ENCODE results near the gene CELF2.
"Not testable (repeated sequence)": the region's sequence is repeated elsewhere in the genome, so short reads cannot be mapped to it uniquely, and the experiment has no call there.

Gene CELF2

DNA sequence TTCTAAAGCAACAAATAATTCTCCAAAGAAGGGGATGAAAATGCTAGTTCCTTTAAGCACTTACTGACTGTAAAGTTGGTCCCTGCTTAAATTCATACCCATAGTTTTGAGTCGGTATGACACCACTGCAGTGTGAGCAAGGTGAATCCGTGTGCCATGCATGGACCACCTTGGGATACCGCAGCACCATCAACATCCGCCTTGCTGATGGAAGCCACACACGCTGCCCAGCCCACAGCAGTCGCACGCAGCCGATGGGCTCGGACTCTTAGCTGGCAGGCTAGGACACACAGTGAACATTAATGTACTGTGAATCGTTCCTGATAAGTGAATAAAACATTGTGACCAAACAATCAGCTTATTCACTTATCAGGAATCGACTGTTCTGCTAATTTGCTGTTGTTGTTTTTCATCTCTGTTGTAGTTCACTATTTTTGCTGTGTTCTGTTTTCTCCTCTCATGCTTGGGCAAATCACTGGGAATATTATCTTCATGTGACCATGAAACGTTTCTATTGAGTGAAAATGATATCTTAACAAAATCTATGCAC lies 318.3 kb downstream of the CELF2 start:
- no peak for DNase-seq

DNA sequence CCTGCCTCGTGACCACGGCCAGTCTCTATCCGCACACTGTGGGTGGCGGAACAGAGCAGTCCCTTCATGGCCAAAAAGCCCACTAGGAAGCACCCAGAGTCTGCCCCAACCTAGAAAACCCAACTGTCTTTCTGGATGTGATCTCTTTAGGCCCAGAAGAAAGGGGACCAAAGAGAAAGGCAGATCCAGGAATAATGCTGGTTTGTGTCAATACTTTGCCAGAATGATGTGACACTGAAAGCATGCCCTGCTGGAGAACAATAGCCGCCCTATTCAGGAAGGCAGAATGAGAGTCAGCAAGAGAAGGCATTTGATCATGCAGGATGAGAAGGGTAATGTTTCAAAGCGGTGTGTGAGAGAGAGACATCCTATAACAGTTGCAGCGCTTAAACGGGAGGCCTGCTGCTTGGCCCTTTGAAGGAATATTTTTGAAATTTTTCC lies 319.1 kb downstream of the CELF2 start:
- DNase-seq: no peak

DNA sequence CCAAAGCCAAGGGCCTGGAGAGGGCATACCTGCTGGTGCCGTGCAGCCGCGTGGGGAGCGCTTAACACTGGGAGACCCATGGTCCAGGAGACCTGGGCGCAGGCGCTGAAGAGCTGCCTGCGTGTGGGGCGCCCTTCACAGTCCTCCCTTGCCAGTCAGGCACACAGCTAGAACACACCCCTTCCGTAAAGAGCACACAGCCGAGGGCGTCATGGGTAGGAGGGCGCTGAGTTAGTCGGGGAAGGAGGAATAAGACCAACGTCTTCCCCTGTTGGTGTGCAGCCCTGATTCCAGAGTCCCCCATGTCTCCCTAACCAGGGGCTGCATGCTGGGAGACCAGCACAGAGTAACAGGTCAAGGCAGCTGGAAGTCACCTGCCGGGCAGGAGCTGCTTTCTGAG lies 319.8 kb downstream of the CELF2 start:
- peak; percentile 21 for DNase-seq

DNA sequence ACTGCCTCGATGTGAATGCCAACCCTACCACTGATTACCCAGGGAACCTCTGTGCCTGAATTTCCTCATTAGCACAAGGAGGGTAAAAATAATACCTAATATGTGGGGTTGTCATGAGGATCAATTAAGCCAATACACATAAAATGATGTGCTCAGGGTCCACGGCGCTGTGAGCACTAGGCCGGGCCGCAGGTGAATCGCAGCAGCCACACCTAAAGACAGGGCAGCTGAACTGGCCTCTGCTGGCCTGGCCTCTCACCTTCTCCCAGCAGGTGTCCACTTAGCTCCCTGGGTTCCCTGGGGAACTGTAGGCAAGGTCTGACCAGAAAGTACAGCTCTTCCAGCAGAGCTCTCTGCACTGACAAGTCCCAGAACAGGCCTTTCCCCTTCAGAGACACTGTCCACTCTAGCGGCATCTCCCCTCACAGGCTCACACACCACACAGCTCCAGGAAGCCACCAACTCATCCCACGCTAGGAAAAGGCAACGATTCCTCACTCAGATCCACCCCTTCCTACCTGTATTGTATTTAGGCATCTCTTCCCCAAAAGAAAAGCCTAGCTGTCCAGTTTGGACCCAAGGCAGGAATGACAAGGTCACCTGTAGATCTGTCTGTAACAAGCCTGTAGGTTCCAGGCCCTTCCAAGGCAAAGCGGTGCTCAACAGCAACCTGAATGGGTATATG lies 320.6 kb downstream of the CELF2 start:
- no peak for DNase-seq

DNA sequence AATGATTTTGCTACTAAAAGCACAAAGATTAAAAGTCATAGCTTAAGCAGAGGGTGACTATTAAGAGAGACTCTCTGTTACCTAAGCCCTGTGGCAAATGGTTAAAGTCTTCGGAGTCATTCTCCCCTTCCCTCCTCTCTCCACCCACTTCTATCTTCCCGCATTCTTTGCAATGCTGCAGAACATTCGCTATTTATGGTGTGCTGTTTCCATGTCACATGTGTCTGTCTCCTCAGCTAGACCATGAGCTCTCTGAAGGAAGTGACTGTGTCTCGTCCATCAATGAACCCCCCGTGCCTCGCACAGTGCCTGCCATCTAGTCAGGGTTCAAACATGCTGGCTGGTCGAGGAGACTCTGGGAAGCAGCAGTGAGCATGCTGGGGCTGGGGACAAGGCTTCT lies 321.3 kb downstream of the CELF2 start:
- DNase-seq: no peak

DNA sequence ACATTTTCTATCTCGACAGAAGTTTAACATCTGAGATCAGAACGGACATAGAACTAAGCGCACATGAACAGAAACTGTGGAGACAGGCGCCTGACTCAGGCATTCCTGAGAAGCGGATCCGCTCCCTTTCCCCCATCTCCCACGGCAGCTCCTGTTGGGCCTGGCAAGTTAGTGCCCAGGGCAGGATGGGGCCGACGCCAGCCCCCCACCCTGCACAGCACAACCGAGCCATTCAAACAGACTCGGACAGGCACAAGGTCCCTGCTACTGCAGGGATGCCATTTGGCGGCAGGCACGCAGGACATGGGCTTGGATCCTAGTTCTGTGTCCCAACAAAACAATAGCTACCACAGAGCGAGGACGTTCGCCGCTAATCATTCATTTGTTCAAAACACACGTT lies 322.0 kb downstream of the CELF2 start:
- no peak for DNase-seq

DNA sequence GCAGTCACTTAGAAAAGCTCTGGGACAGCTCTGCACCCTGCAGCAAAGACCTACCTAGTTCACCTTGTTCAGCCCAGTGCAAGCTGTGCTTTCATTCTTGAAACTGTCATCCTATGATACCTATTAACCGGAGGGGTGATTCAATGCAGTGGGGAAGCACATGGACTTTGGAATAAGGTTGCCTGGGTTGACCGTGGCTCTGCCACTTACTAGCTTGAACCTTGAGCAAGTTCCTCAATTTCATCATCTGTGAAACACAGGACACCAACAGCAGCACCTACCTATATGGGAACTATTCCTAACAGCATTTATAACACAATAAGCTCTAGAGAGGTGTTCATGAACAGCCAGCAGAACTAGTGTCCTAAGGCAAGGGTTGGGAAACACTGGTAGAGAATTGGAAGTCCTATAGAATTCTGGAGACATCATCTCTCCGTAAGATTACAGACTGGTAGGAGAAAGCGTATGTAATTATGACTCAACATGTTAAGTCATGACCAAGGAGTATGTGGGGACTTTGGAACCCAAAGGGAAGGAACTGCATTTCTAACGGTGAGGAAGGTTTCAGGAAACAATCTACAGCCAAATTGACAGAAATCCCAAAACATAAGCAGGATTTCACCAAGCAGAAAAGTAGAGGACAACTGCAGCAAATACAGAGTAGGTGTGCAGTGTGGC lies 323.8 kb downstream of the CELF2 start:
- DNase-seq: no peak

DNA sequence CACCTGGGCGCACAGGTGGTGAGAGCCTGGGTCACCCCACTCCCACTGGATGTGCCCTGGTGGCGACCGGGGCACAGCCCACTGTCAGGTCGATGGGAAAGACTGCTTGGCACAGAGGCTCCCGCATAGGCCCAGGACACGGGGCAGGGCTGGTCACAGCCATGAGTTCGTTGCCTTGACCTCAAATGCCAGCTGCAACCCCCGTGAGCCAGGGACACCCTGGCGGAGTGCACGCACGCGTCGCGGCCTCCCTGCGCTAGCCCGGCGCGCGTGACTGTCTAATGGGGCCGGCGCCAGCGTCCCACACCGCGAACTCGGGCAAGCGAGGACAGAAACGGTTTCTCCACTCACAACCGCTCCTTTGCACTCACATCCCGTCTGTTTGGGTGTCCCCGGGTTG lies 326.4 kb downstream of the CELF2 start:
- DNase-seq: no peak

DNA sequence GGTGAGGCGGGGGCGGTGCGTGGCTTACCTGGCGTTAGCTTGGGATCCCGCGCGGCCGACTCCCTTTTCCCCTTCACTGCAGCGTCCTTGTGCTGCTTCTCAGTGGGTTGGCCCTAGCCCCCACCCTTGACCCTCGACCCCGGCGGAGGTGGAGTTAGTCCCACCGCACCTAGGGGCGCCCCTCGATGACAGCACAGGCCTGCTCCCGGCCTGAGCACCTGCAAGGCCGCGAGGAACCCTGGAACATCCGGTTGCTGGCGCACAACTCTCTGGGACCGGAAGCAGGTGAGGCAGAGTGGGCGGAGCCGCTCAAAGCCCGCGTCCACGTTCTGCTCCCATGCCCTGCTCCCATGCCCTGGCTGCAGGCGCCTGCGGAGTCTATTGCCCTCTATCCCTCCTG lies 326.9 kb downstream of the CELF2 start:
- DNase-seq: no peak

DNA sequence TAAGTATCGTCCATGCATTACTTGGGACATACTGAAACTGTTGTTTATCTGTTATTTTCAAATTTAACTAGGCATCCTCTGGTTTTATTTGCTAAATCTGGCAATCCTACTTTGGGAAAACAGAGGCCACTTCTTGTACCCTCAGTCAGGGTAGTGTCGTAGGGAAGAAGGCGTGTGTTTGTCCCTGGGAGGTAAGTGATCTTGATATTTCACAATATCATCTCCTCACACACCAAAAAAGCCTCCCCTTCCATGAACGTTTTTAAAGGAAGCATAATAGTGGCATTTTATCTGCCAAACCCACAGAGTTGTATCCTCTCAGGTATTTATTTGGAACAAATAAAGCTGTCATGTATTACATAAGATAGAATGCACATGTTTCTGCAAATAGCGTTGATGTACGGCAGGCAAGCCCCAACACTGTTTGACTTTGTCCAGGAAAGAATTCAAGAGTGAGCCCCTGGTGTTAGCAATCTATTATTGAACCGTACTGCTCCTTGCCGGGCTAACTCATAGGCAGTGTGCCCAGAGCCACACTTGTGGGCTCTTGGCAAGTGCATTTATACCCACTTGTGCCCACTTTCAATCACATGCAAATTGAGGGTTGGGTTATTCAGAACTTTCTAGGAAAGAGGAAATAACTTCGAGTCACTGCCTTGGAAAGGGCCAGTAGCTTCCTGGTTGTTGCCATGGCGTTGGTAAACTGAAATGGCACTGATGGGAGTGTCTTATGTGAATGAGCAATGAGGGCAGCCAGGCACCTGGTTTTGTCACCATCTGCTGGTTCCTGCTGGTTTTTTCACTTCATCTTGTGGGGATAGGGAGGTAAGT lies 327.8 kb downstream of the CELF2 start:
- no peak for DNase-seq

DNA sequence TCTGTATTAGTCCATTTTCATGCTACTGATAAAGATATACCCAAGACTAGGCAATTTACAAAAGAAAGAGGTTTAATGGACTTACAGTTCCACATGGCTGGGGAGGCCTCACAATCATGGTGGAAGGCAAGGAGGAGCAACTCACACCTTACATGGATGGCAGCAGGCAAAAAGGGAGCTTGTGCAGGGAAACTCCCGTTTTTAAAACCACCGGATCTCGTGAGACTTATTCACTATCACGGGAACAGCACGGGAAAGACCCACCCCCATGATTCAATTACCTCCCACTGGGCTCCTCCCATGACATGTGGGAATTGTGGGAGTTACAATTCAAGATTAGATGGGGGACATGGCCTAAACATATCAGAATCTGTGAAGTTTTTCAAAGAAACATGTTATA lies 329.9 kb downstream of the CELF2 start:
- not testable (repeated sequence) for DNase-seq

DNA sequence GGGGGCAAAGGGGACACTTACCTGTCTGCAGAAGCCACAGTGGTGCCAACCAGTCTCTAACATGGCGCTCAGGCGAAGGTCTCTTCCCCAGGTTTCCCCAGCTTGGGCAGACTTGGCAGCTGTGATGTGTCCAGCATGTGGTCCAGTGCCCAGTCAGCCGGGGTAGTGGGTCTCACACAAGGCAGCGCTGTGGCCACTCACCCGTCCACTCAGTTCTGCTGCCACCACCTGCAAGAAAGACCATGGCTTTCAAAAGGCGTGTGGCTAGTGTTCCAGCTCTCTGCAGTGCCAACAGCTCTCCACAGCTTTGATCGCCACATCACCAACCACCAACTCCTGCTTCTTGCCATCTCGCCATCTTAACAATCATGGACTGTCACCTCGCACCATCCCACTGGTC lies 334.1 kb downstream of the CELF2 start:
- no peak for DNase-seq

DNA sequence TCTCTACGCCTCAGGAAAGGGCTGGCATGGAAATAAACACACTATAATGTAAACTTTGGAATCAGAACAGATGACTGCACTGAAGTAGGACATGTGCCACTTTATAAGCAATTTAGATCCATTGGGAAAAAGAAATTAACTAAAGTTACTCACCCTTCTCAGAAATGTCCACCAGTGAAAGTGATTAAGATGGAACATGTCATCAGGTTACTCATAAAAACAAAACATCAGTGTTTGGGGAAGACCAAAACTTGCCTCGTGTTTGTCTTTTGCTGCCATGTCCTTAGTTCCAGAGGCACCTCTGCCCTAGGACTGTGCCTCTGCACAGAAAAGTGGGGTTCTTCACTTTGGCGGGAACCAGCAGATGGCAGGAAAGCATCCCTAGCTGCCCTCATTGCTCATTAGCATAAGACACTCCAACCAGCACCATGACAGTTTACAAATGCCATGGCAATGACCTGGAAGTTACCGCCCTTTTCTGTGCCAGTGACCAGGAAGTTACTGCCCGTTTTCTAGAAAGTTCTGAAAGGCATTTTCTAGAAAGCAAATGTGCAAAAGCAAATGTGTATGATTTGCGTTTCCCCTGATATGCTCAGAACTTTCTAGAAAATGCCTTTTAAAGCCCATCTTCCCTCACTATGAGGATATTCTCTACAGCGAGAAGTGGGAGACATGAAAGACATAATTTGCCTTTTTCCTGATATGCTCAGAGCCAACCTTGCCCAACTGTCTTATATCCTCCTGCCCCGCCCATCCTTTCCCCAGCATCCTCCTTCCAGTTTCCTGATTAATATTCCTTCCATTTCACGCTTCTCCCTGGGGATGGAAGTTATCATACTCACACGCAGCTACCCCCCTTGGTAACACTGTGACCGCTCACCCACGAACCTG lies 335.6 kb downstream of the CELF2 start:
- no peak for DNase-seq

DNA sequence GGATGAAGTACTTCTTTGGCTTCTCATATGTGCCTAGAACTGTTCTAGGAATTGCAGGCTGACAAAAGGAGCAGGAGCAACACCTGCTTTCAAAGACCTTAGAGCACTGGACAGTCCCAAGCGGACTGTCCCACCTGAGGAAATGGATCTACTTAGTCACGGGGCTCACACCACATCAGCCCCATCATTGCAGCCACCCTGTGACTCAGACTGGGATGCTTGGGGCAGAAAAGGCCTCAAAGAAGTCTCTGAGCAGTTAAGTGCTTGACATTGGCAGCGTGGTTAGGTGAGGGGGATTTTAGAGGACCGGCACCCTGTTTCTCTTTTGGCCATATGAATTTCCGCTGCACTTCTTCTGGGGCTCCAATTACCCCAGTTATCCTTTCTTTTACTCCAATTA lies 337.2 kb downstream of the CELF2 start:
- no peak for DNase-seq

DNA sequence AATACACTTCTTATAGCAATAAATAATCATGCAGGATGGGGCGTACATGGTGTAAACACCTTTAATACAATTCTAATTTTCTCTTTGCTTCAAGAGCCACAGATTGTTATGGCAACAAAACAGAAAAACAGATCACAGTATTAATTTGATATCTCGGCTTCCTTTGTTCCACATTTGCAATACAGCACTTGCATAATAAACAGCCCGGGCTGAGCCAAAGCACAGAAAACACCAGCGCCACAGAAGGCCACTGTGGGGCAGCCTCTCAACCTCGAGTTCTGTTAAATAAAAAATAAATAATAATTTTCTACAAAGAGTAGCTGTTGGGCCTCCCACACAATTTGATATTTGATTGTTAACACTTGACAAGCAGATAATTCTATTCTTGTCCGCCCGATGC lies 337.9 kb downstream of the CELF2 start:
- no peak for DNase-seq

DNA sequence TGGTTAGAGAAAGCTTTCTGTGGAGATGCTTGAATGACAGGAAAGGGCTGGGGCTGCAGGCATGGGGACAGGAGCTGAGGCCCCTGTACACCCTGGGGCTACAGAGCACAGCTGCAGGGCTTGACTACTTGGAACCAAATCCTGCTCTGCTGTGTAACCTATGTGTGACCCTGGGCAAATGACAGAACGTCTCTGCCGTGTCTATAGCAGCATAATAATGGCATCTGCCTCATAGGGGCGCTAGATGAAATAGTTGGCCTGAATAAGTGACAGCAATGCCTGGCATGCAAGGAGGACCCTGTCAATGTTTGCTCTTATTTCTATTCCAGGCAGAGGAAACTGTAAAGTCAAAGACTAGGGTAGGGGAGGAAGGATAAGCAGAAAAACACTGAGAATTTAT lies 339.8 kb downstream of the CELF2 start:
- DNase-seq: no peak

DNA sequence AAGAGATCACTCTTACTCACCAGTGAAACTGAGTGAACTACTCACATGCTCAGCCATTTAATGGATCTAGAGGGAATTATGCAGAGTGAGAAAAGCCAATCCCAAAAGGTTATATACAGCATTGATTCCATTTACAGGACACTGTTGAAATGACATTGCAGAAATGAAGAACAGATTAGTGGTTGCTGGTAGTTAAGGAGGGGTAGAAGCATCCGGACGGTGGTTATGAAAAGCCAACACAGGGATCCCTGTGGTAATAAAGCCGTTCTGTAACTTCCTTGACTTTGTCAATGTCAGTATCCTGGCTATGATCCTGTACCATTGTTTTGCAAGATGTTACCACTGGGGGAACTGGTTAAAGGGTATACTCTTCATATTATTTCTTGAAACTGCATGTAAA lies 340.3 kb downstream of the CELF2 start:
- DNase-seq: no peak

DNA sequence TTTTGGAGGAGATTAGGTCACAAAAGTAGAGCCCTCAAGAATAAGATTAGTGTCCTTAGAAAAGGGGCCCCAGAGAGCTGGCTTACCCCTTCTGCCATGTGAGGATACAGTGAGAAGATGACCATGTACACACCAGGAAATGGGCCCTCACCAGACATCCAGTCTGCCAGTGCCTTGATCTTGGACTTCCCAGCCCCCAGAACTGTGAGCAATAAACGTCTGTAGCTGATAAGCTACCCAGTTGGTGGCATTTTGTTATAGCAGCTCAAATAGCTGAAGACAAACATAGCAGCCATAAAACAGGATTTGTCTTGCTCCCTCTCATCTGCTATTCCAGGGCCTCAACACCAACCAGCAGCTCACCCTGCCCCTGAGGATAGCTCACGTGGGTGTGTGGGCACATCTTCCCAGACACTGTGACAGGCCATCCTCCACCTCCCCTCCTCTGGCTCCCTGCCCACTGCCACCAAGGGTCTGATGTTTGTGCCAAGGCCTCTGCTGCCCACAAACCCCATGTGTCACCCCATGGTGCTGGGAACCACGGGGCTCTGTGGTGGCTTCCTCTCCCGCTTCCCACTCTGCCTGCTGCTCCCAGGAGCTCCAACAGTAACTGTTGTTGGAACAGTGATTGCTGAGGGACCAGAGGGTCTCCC lies 341.4 kb downstream of the CELF2 start:
- DNase-seq: no peak

DNA sequence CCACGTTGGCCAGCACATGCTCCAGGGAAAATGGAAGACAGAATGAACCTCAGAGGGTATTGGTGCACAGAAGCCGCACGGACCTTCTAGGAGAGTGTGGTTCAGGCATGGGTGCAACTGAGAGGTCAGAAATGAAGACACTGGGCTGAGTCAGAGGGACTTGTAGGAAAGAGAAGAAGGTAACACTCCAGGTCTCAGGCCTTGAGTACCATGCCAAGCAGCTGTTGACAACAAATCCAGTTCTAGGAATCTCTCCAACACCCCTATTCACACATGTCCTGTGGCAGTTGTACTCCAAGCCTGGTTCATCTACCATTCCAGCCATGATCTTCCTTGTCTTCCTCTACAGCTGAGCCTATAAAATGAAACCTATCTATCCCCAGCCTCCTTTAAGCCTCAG lies 342.2 kb downstream of the CELF2 start:
- no peak for DNase-seq

DNA sequence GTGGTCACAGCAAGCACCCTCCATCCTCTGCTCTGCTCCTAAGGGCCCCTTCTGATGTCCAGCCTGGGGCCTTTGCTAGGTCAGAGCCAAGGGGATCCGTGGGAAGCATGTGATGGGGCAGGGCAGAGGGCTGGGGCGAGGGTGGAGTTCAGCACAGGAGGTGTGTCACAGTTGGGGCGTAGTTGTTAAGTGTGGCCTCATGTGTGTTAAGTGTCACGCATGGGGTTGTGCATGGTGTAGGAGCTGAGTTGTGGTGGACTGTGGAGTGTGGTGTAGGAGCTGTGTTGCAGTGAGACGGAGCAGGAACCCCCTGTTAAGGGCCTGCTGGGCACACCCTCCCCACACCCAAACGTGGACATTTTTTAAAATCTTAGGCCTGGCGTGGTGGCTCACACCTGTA lies 345.8 kb downstream of the CELF2 start:
- no peak for DNase-seq

DNA sequence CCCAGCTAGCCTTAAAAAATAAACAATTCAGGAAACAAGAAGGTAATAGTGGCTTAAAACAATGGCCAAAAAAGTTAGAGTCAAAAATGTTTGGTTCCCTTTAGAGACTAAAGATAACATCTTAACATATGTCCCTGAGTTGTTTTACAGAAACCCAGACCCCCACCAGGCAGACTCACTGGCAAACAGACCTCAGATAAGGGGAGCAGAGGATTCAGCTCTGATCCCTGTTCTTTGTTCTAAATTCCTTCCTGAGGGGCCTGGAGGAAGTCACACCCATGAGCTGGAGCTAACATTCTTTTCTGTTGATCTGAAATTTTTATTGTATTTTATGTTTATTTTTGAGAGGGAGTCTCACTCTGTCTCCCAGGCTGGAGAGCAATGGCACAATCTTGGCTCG lies 346.6 kb downstream of the CELF2 start:
- DNase-seq: no peak

DNA sequence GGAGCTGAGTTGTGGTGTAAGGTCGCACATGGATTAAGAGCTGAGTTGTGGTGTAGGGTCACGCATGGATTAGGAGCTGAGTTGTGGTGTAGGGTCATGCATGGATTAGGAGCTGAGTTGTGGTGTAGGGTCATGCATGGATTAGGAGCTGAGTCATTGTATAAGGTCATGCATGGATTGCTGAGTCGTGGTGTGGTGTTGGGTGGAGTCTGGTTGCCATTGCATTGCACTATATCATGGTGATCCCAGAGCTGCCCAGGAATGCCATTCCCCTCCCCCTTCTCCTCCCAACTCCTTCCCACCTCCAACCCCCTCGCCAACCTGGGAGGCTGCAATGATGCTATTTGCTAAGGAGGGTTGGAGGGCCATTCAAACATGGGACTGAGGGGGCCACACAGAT lies 349.2 kb downstream of the CELF2 start:
- not testable (repeated sequence) for DNase-seq
